Measurements from ENCODE around the gene SSX4B.
"Not testable (repeated sequence)": the region's sequence is repeated elsewhere in the genome, so short reads cannot be mapped to it uniquely, and the experiment has no call there.

SSX4B gene

DNA sequence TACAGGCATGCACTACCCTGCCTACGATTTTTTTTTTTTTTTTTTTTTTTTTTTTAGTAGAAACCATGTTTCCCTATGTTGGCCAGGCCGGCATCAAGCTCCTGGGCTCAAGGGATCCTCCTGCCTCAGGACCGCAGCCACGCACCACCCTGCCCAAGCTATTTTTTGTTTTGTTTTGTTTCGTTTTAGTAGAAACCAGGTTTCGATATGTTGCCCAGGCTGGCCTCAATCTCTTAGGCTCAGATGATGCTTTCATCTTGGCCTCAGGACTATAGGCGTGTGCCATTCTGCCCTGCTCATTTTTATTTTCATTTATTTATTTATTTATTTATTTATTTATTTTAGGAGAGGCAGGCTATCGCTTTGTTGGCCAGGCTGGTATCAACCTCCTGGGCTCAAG is 54.1 kb downstream of the SSX4B start:
- H3K36me3 ChIP-seq (replicated peaks), result no peaks in the 10 kb centered on the region
- H3K27me3 ChIP-seq (replicated peaks), result no peaks in the 10 kb centered on the region
- DNase-seq, result no peak
- H3K4me3 ChIP-seq (ENCODE audit: low read depth, low read length), result no peak overlapping the region
- in situ Hi-C loops (cut with HindIII; ENCODE audit: low pct_ligation_motif_present, low sequenced_read_pairs), result no loop called here
- H3K27ac ChIP-seq, result no peak overlapping the region
- no peak for TF ChIP-seq CTCF (IDR thresholded peaks at IDR 0.05; ENCODE audit: low read depth, low read length, missing control alignments)

DNA sequence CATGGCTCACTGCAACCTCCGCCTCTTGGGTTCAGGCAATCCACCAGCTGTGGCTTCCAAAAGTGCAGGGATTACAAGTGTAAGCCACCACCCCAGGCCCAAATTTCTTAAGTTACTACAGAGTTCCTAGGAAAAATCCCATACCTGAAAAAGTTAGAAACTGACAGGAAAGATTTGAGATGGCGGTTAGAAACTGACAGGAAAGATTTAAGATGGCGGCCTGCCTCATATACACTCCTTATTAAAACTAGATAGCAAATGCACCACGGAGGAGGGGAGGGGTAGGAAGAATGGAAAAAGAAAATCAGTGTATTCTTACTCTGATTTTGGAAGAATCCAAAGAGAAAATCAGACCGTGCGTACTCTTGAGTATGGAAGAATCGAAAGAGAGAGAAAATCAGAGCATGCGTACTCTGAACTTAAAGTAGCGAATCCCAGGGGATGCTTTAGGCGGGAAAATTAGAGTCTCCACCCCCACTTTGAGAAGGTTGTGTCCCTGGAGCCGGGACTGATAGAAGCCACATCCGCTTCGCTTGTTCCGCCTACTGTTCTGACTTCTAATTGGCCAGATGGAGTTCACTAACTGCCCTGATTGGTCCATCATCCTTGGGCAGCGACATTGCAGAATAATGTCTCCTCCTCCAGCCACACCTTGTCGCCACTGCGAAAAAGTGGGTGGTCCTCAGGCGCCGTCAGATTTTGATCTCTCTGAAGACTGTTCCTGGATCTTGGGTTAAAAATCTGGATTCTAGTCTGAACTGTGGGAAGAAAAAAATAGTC is 55.3 kb downstream of the SSX4B start, which contains the start of gene SSX3:
SSX3 (minus strand) TSS at position 389 of the 780 bp plus-strand sequence. CDS start 1,454 bp downstream, outside the sequence.
- H3K27ac ChIP-seq; H3K36me3 ChIP-seq (replicated peaks); H3K4me3 ChIP-seq (ENCODE audit: low read depth, low read length); DNase-seq; H3K27me3 ChIP-seq (replicated peaks); in situ Hi-C loops (cut with HindIII; ENCODE audit: low pct_ligation_motif_present, low sequenced_read_pairs): not testable (repeated sequence)

Measured in brain microvascular endothelial cell (primary cell).